ENCODE data around the gene ROBO1. TPM values are rescaled to one million over a fixed set of nuclear protein-coding genes. Genes with fewer than 3 reads are reported as not detected.

The ROBO1 gene
- total and polyA plus RNA-seq, 9 donors: 26.2 to 77.2 (median 38.7) TPM

- peak; percentile 97 for DNase-seq
- WGBS (ENCODE audit: insufficient coverage): 0% methylated on average over 20 of the region's 40 CpGs
- Histone ChIP-seq H3K9me3 (replicated peaks; ENCODE audit: control insufficient read depth, low read depth, low read length) (no peaks in the 10 kb centered on the region), H3K4me1 (ENCODE audit: control insufficient read depth, insufficient read depth, low read length) (no peaks in the 10 kb centered on the region), H3K4me3 (ENCODE audit: low read length) (peak overlapping the region; percentile 87), H3K27ac (ENCODE audit: low read length) (peak overlapping the region; percentile 98), H3K36me3 (ENCODE audit: control insufficient read depth, insufficient read depth, low read length) (no peaks in the 10 kb centered on the region), H3K27me3 (ENCODE audit: control insufficient read depth, insufficient read depth, low read length) (peaks cover 16% of the 10 kb centered on the region)
Observed at GRCh38 chr3:79019137-79019923, 748.5 kb downstream of the ROBO1 start.

GRCh38 chr3:79018671-79019136 lies 749.1 kb downstream of the ROBO1 start:
- Histone ChIP-seq H3K27me3 (ENCODE audit: control insufficient read depth, insufficient read depth, low read length) (peaks cover 16% of the 10 kb centered on the region), H3K4me1 (ENCODE audit: control insufficient read depth, insufficient read depth, low read length) (no peaks in the 10 kb centered on the region), H3K27ac (ENCODE audit: low read length) (peak overlapping the region; percentile 98), H3K4me3 (ENCODE audit: low read length) (peak overlapping the region; percentile 87), H3K36me3 (ENCODE audit: control insufficient read depth, insufficient read depth, low read length) (no peaks in the 10 kb centered on the region), H3K9me3 (replicated peaks; ENCODE audit: control insufficient read depth, low read depth, low read length) (no peaks in the 10 kb centered on the region)
- peak; percentile 84 for DNase-seq
- WGBS (ENCODE audit: insufficient coverage): under 1% methylated on average over 40 of the region's 44 CpGs

- H3K4me3 ChIP-seq (ENCODE audit: low read length): peak overlapping the region; percentile 87
- no peaks in the 10 kb centered on the region for H3K9me3 ChIP-seq (replicated peaks; ENCODE audit: control insufficient read depth, low read depth, low read length)
- peak overlapping the region; percentile 98 for H3K27ac ChIP-seq (ENCODE audit: low read length)
- 0% methylated on average over 10 of the region's 15 CpGs for WGBS (ENCODE audit: insufficient coverage)
- H3K36me3 ChIP-seq (ENCODE audit: control insufficient read depth, insufficient read depth, low read length): no peaks in the 10 kb centered on the region
- no peaks in the 10 kb centered on the region for H3K4me1 ChIP-seq (ENCODE audit: control insufficient read depth, insufficient read depth, low read length)
- peaks cover 16% of the 10 kb centered on the region for H3K27me3 ChIP-seq (ENCODE audit: control insufficient read depth, insufficient read depth, low read length)
- DNase-seq: no peak
Observed at GRCh38 chr3:79018265-79018664, 749.5 kb downstream of the ROBO1 start.

- H3K27me3 ChIP-seq (ENCODE audit: control insufficient read depth, insufficient read depth, low read length): peaks cover 16% of the 10 kb centered on the region
- no peaks in the 10 kb centered on the region for H3K36me3 ChIP-seq (ENCODE audit: control insufficient read depth, insufficient read depth, low read length)
- H3K4me3 ChIP-seq (ENCODE audit: low read length): peak overlapping the region; percentile 87
- peak; percentile 51 for DNase-seq
- no peaks in the 10 kb centered on the region for H3K4me1 ChIP-seq (ENCODE audit: control insufficient read depth, insufficient read depth, low read length)
- peak overlapping the region; percentile 98 for H3K27ac ChIP-seq (ENCODE audit: low read length)
- WGBS (ENCODE audit: insufficient coverage): 17% methylated on average over 1 of the region's 8 CpGs
- H3K9me3 ChIP-seq (replicated peaks; ENCODE audit: control insufficient read depth, low read depth, low read length): no peaks in the 10 kb centered on the region
Observed at GRCh38 chr3:79016587-79017376, 751.0 kb downstream of the ROBO1 start.

GRCh38 chr3:79015854-79016253 lies 751.9 kb downstream of the ROBO1 start:
- H3K4me3 ChIP-seq (ENCODE audit: low read length): no peak overlapping the region

GRCh38 chr3:79012946-79013362 lies 754.8 kb downstream of the ROBO1 start:
- Histone ChIP-seq H3K36me3 (ENCODE audit: control insufficient read depth, insufficient read depth, low read length) (no peaks in the 10 kb centered on the region), H3K4me1 (ENCODE audit: control insufficient read depth, insufficient read depth, low read length) (no peaks in the 10 kb centered on the region), H3K27ac (ENCODE audit: low read length) (no peak overlapping the region), H3K9me3 (replicated peaks; ENCODE audit: control insufficient read depth, low read depth, low read length) (no peaks in the 10 kb centered on the region), H3K4me3 (ENCODE audit: low read length) (no peak overlapping the region), H3K27me3 (ENCODE audit: control insufficient read depth, insufficient read depth, low read length) (peaks cover 4% of the 10 kb centered on the region)
- no CpG with 5 or more reads among the region's 2 CpGs for WGBS (ENCODE audit: insufficient coverage)
- no peak for DNase-seq

More at GRCh38 chr3:79015854-79016253, 751.9 kb downstream of the ROBO1 start:
- Histone ChIP-seq H3K4me1 (ENCODE audit: control insufficient read depth, insufficient read depth, low read length) (no peaks in the 10 kb centered on the region), H3K9me3 (replicated peaks; ENCODE audit: control insufficient read depth, low read depth, low read length) (no peaks in the 10 kb centered on the region), H3K36me3 (ENCODE audit: control insufficient read depth, insufficient read depth, low read length) (no peaks in the 10 kb centered on the region), H3K27ac (ENCODE audit: low read length) (no peak overlapping the region), H3K27me3 (ENCODE audit: control insufficient read depth, insufficient read depth, low read length) (peaks cover 16% of the 10 kb centered on the region)
- no CpG with 5 or more reads among the region's 1 CpG for WGBS (ENCODE audit: insufficient coverage)
- DNase-seq: no peak

- Histone ChIP-seq H3K27me3 (ENCODE audit: control insufficient read depth, insufficient read depth, low read length) (no peaks in the 10 kb centered on the region), H3K9me3 (replicated peaks; ENCODE audit: control insufficient read depth, low read depth, low read length) (no peaks in the 10 kb centered on the region), H3K4me1 (ENCODE audit: control insufficient read depth, insufficient read depth, low read length) (no peaks in the 10 kb centered on the region), H3K4me3 (ENCODE audit: low read length) (no peak overlapping the region), H3K27ac (ENCODE audit: low read length) (no peak overlapping the region), H3K36me3 (ENCODE audit: control insufficient read depth, insufficient read depth, low read length) (no peaks in the 10 kb centered on the region)
- peak; percentile 76 for DNase-seq
- no CpG with 5 or more reads among the region's 2 CpGs for WGBS (ENCODE audit: insufficient coverage)
Observed at GRCh38 chr3:79012530-79012913, 755.3 kb downstream of the ROBO1 start.

- H3K9me3 ChIP-seq (replicated peaks; ENCODE audit: control insufficient read depth, low read depth, low read length): no peaks in the 10 kb centered on the region
- no peaks in the 10 kb centered on the region for H3K4me1 ChIP-seq (ENCODE audit: control insufficient read depth, insufficient read depth, low read length)
- WGBS (ENCODE audit: insufficient coverage): 79% methylated on average over 2 of the region's 5 CpGs
- no peak for DNase-seq
- no peaks in the 10 kb centered on the region for H3K27me3 ChIP-seq (ENCODE audit: control insufficient read depth, insufficient read depth, low read length)
- no peak overlapping the region for H3K4me3 ChIP-seq (ENCODE audit: low read length)
- no peaks in the 10 kb centered on the region for H3K36me3 ChIP-seq (ENCODE audit: control insufficient read depth, insufficient read depth, low read length)
- no peak overlapping the region for H3K27ac ChIP-seq (ENCODE audit: low read length)
Observed at GRCh38 chr3:79011821-79012529, 755.8 kb downstream of the ROBO1 start.

GRCh38 chr3:79009861-79010260 lies 757.9 kb downstream of the ROBO1 start:
- Histone ChIP-seq H3K27ac (ENCODE audit: low read length) (no peak overlapping the region), H3K27me3 (ENCODE audit: control insufficient read depth, insufficient read depth, low read length) (no peaks in the 10 kb centered on the region), H3K36me3 (ENCODE audit: control insufficient read depth, insufficient read depth, low read length) (no peaks in the 10 kb centered on the region), H3K4me3 (ENCODE audit: low read length) (no peak overlapping the region), H3K9me3 (replicated peaks; ENCODE audit: control insufficient read depth, low read depth, low read length) (no peaks in the 10 kb centered on the region), H3K4me1 (ENCODE audit: control insufficient read depth, insufficient read depth, low read length) (no peaks in the 10 kb centered on the region)
- DNase-seq: no peak

- no peak for DNase-seq
- Histone ChIP-seq H3K4me1 (ENCODE audit: control insufficient read depth, insufficient read depth, low read length) (no peaks in the 10 kb centered on the region), H3K27me3 (ENCODE audit: control insufficient read depth, insufficient read depth, low read length) (no peaks in the 10 kb centered on the region), H3K4me3 (ENCODE audit: low read length) (no peak overlapping the region), H3K27ac (ENCODE audit: low read length) (no peak overlapping the region), H3K36me3 (ENCODE audit: control insufficient read depth, insufficient read depth, low read length) (no peaks in the 10 kb centered on the region), H3K9me3 (replicated peaks; ENCODE audit: control insufficient read depth, low read depth, low read length) (no peaks in the 10 kb centered on the region)
- no CpG with 5 or more reads among the region's 1 CpG for WGBS (ENCODE audit: insufficient coverage)
Observed at GRCh38 chr3:79006077-79006476, 761.7 kb downstream of the ROBO1 start.
